ENCODE results near the gene SNAPC1. TPM values are rescaled to one million over a fixed set of nuclear protein-coding genes. Genes with fewer than 3 reads are reported as not detected.

The SNAPC1 gene
- total and polyA plus RNA-seq, 9 of the 15 experiments (the other 6 are each of a cell fraction or from before 2014, with no cell fraction given) = 3.7 to 9.0 (median 7.9) TPM

- Histone ChIP-seq H3K4me3 (peak overlapping the region; percentile 65), H2AFZ (ENCODE audit: low read depth, low read length) (no peak overlapping the region), H3K27ac (ENCODE audit: extremely low read depth, low read depth, low read length) (peak overlapping the region; percentile 4), H3K9me3 (replicated peaks; ENCODE audit: control insufficient read depth, insufficient read depth, low read depth, low read length) (no peaks in the 10 kb centered on the region), H3K79me2 (ENCODE audit: control insufficient read depth, insufficient read depth, low read length) (peaks cover 61% of the 10 kb centered on the region), H4K20me1 (replicated peaks; ENCODE audit: control insufficient read depth, insufficient read depth, low read length) (no peaks in the 10 kb centered on the region), H3K4me2 (ENCODE audit: insufficient read depth, low read length) (peak overlapping the region; percentile 82), H3K9ac (ENCODE audit: insufficient read depth in 1 of 2, low read depth in 2 of 2, low read length in 2 of 2) (peak overlapping the region in 1 of 2 experiments; percentile 68; a peak in 2 of 4 replicates), H3K27me3 (ENCODE audit: control insufficient read depth in 2 of 2, insufficient read depth in 2 of 2, low read length in 2 of 2) (no peaks in the 10 kb centered on the region), H3K4me1 (replicated peaks in 1 of 2; ENCODE audit: control insufficient read depth in 2 of 2, insufficient read depth in 2 of 2, low read length in 2 of 2) (peaks cover 5 to 13% of the 10 kb centered on the region in 2 experiments; a peak in 3 of 5 replicates), H3K9me1 (ENCODE audit: control insufficient read depth, insufficient read depth, low read length) (no peaks in the 10 kb centered on the region), H3K36me3 (ENCODE audit: control insufficient read depth, insufficient read depth, low read length) (peaks cover 39% of the 10 kb centered on the region; the same call in 2 of the 3 replicates)
- CTCF ChIA-PET (ENCODE audit: low intra/inter-chr PET ratio) = no interaction called here
- in situ Hi-C loops (cut with MboI) = no loop called here
- POLR2A ChIA-PET = interaction anchor here (0.6 to 1.3 kb wide), 3 partner anchors 13 to 88 kb away, joined by 3 to 6 read pairs (median 3); partner anchors contain the start of gene SNAPC1
- no TSS peak for BruUV-seq (replicated peaks)
- ATAC-seq = peak; percentile 59
- FAIRE-seq = peak; percentile 60
- intact Hi-C loops (cut with micrococcal nuclease) = loop anchor here (5.0 kb wide), 1 partner anchor 287 kb away; no protein-coding TSS in a partner anchor
- peak in 2 of 4 experiments; percentile 17 to 31 for DNase-seq (ENCODE audit: extremely low read depth in 1 of 4, low spot score in 3 of 4)
- WGBS (ENCODE audit: insufficient coverage, low coverage, missing lambda C conversion rate) = 4% methylated on average over 3 of the region's 3 CpGs
- TF ChIP-seq MCM5 (IDR thresholded peaks at IDR 0.05; ENCODE audit: low read depth) (no peak), ZNF253 (CRISPR knock-in tag; conservative IDR thresholded peaks at IDR 0.05) (no peak), MTA2 (IDR thresholded peaks at IDR 0.05; ENCODE audit: low read depth) (no peak), CBX2 (IDR thresholded peaks at IDR 0.05; ENCODE audit: insufficient read depth, low read length, poor library complexity, severe bottlenecking) (no peak), RNF2 (IDR thresholded peaks at IDR 0.05) (no peak), NEUROD1 (IDR thresholded peaks at IDR 0.05; ENCODE audit: borderline replicate concordance, low read depth, low read length, partially characterized antibody) (no peak), SRSF9 (IDR thresholded peaks at IDR 0.05; ENCODE audit: borderline replicate concordance, low read depth, low read length) (no peak), RFX1 (IDR thresholded peaks at IDR 0.05) (peak; percentile 20; the same call in 1 of the 2 replicates), LEF1 (IDR thresholded peaks at IDR 0.05) (no peak), XRCC3 (IDR thresholded peaks at IDR 0.05) (no peak), NFRKB (IDR thresholded peaks at IDR 0.05; ENCODE audit: low read depth) (no peak), SPI1 (IDR thresholded peaks at IDR 0.05; ENCODE audit: borderline replicate concordance, low read depth, low read length) (0 out of 2 replicates have a peak, but pooled peaks have one; percentile 2), PPARD (CRISPR knock-in tag; IDR thresholded peaks at IDR 0.05) (no peak), GATAD2A (IDR thresholded peaks at IDR 0.05) (no peak), HOXB6 (CRISPR knock-in tag; IDR thresholded peaks at IDR 0.05; ENCODE audit: borderline replicate concordance) (no peak), ZNF232 (CRISPR knock-in tag; IDR thresholded peaks at IDR 0.05) (no peak), FOXA3 (CRISPR knock-in tag; conservative IDR thresholded peaks at IDR 0.05 in 1 of 2, IDR thresholded peaks at IDR 0.05 in 1 of 2) (peak in 1 of 2 experiments; percentile 32; a peak in 1 of 4 replicates), TBP (optimal IDR thresholded peaks at IDR 0.05; ENCODE audit: low read depth, low read length) (no peak), ZNF445 (CRISPR knock-in tag; IDR thresholded peaks at IDR 0.05; ENCODE audit: low read depth) (no peak), MAZ (CRISPR knock-in tag; conservative IDR thresholded peaks at IDR 0.05 in 1 of 2, IDR thresholded peaks at IDR 0.05 in 1 of 2) (no peak), ELF1 (tag; IDR thresholded peaks at IDR 0.05) (no peak), ELF2 (CRISPR knock-in tag; IDR thresholded peaks at IDR 0.05) (no peak), CBFB (CRISPR knock-in tag; IDR thresholded peaks at IDR 0.05) (no peak), ARID3B (CRISPR knock-in tag; IDR thresholded peaks at IDR 0.05; ENCODE audit: borderline replicate concordance) (no peak), GTF2F1 (IDR thresholded peaks at IDR 0.05; ENCODE audit: low read depth, low read length) (no peak), ZNF717 (CRISPR knock-in tag; IDR thresholded peaks at IDR 0.05) (no peak), SMAD2 (IDR thresholded peaks at IDR 0.05; ENCODE audit: low read depth, low read length) (no peak)
Observed at GRCh38 chr14:61749264-61749663, 13.0 kb upstream of the SNAPC1 start.

All from K562 (cell line).